Left ventricle myocardium inferior (tissue), 1 donor: Measurements from ENCODE around the gene SLC36A1. TPM values are rescaled to one million over a fixed set of nuclear protein-coding genes. Genes with fewer than 3 reads are reported as not detected.

Experiments used
- DNase-seq: peaks from one replicate; pipeline ENCODE4 v3.0.0-alpha.2; 2020
- H3K27ac ChIP-seq: fragments of 200-600 bp; replicated peaks from 2 replicates; pipeline ENCODE4 v1.8.0; 2021
- H3K27me3 ChIP-seq: fragments of 200-600 bp; 2 replicates; pipeline ENCODE4 v1.8.0; 2021; ENCODE audit warnings: low read depth
- H3K36me3 ChIP-seq: fragments of 200-600 bp; 2 replicates; pipeline ENCODE4 v1.8.0; 2021
- H3K4me1 ChIP-seq: fragments of 200-600 bp; 2 replicates; pipeline ENCODE4 v1.8.0; 2021
- H3K4me3 ChIP-seq: fragments of 200-600 bp; 2 replicates; pipeline ENCODE4 v1.8.0; 2021; ENCODE audit warnings: mild to moderate bottlenecking, moderate library complexity
- H3K9me3 ChIP-seq: fragments of 200-600 bp; replicated peaks from 2 replicates; pipeline ENCODE4 v1.8.0; 2021
- intact Hi-C: fragments of 100-400 bp; cut with micrococcal nuclease; formaldehyde crosslinking; loops from one replicate; pipeline ENCODE4 v1.11.0; 2022
- total RNA-seq: library from RNA; stranded (reverse); fragmentation: NEBNext Ultra II Directional; extraction: Animal tissue kit (Norgen Biotek cat#: 25700); gene quantifications from one replicate; pipeline ENCODE4 v1.2.1, GENCODE V29; 2021
- TF ChIP-seq, protein P1 (sequence below): fragments of 200-600 bp; IDR thresholded peaks from 2 replicates; pipeline ENCODE4 v1.8.0; 2021; ENCODE audit warnings: antibody characterized with exemption, mild to moderate bottlenecking, borderline replicate concordance
- donor health status: DM: no; HTN: yes; CAD: no; lungs with severe emphysema.

Gene SLC36A1
- total RNA-seq, 1 donor from 2014 or later, result 3.1 TPM

DNA sequence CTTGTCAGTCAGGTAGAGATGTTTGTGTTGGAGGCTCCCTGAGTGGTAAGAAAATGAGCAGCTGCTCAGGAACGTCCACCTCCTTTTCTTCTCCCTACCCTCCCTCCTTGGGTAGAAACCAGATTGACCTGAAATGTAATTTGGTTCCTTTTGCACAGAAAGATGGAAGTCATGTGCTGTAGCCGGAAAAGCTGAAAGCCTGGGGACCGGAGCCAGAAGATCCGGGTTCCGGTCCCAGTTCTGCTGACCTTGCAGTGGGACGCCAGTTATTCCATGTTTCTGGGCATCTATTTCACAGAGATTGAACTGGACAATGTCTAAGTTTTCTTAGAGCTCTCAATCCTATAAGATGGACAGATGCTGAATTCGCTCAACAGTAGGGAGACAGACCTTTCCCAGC is 40.1 kb downstream of the SLC36A1 start:
- Histone ChIP-seq H3K4me3 (no peak overlapping the region), H3K36me3 (peaks cover 53% of the 10 kb centered on the region), H3K27me3 (no peaks in the 10 kb centered on the region), H3K27ac (no peak overlapping the region), H3K4me1 (no peaks in the 10 kb centered on the region), H3K9me3 (no peaks in the 10 kb centered on the region)
- no peak for DNase-seq
- intact Hi-C loops, result no loop called here
- TF ChIP-seq, protein P1, sequence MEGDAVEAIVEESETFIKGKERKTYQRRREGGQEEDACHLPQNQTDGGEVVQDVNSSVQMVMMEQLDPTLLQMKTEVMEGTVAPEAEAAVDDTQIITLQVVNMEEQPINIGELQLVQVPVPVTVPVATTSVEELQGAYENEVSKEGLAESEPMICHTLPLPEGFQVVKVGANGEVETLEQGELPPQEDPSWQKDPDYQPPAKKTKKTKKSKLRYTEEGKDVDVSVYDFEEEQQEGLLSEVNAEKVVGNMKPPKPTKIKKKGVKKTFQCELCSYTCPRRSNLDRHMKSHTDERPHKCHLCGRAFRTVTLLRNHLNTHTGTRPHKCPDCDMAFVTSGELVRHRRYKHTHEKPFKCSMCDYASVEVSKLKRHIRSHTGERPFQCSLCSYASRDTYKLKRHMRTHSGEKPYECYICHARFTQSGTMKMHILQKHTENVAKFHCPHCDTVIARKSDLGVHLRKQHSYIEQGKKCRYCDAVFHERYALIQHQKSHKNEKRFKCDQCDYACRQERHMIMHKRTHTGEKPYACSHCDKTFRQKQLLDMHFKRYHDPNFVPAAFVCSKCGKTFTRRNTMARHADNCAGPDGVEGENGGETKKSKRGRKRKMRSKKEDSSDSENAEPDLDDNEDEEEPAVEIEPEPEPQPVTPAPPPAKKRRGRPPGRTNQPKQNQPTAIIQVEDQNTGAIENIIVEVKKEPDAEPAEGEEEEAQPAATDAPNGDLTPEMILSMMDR, result no peak

- H3K27ac ChIP-seq, result no peak overlapping the region
- no peak overlapping the region for H3K4me3 ChIP-seq
- peaks cover 6% of the 10 kb centered on the region for H3K9me3 ChIP-seq
- H3K27me3 ChIP-seq, result no peaks in the 10 kb centered on the region
- DNase-seq, result no peak
- TF ChIP-seq, protein P1, result no peak
- no peaks in the 10 kb centered on the region for H3K4me1 ChIP-seq
- intact Hi-C loops, result no loop called here
- H3K36me3 ChIP-seq, result peaks cover 40% of the 10 kb centered on the region
Measured at GRCh38 chr5:151490627-151491026, 43.2 kb downstream of the SLC36A1 start.

GRCh38 chr5:151491062-151491461 is 43.7 kb downstream of the SLC36A1 start:
- Histone ChIP-seq H3K36me3 (peaks cover 36% of the 10 kb centered on the region), H3K27ac (no peak overlapping the region), H3K27me3 (no peaks in the 10 kb centered on the region), H3K4me1 (no peaks in the 10 kb centered on the region), H3K9me3 (peaks cover 6% of the 10 kb centered on the region), H3K4me3 (no peak overlapping the region)
- DNase-seq, result no peak
- TF ChIP-seq, protein P1, result no peak
- intact Hi-C loops, result no loop called here

DNA sequence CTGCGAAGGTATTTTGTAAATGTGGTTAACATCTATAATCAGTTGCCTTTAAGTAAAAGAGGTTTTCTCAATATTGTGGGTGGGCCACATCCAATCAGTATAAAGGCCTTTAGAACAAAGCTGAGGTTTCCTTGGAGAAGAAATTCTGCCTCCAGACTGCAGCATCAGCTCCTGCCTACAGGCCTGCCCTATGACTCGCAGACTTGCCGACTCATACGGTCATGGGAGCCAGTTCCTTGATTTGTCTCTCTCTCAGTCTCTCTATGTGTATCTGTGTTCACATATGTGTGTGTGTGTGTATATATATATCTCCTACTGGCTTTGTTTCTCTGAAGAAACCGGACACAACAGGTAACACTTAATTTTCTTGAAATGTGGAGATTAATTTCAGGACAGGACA is 45.3 kb downstream of the SLC36A1 start:
- TF ChIP-seq, protein P1, result no peak
- H3K27me3 ChIP-seq, result no peaks in the 10 kb centered on the region
- H3K9me3 ChIP-seq, result peaks cover 6% of the 10 kb centered on the region
- no peak for DNase-seq
- intact Hi-C loops, result no loop called here
- H3K27ac ChIP-seq, result no peak overlapping the region
- peaks cover 22% of the 10 kb centered on the region for H3K36me3 ChIP-seq
- no peaks in the 10 kb centered on the region for H3K4me1 ChIP-seq
- no peak overlapping the region for H3K4me3 ChIP-seq

- Histone ChIP-seq H3K4me1 (no peaks in the 10 kb centered on the region), H3K36me3 (peaks cover 12% of the 10 kb centered on the region), H3K27ac (no peak overlapping the region), H3K4me3 (no peak overlapping the region), H3K27me3 (no peaks in the 10 kb centered on the region), H3K9me3 (peaks cover 6% of the 10 kb centered on the region)
- intact Hi-C loops, result no loop called here
- no peak for DNase-seq
- TF ChIP-seq, protein P1, result no peak
Measured at GRCh38 chr5:151493665-151494064, 46.3 kb downstream of the SLC36A1 start.

GRCh38 chr5:151495320-151495719 is 47.9 kb downstream of the SLC36A1 start:
- H3K27ac ChIP-seq, result no peak overlapping the region
- intact Hi-C loops, result no loop called here
- H3K27me3 ChIP-seq, result no peaks in the 10 kb centered on the region
- no peaks in the 10 kb centered on the region for H3K4me1 ChIP-seq
- H3K9me3 ChIP-seq, result peaks cover 6% of the 10 kb centered on the region
- no peak for DNase-seq
- H3K4me3 ChIP-seq, result no peak overlapping the region
- TF ChIP-seq, protein P1, result no peak
- H3K36me3 ChIP-seq, result no peaks in the 10 kb centered on the region
